HEK293 (cell line): ENCODE results near the gene SIGLEC6.

Experiments used
- CTCF ChIA-PET: fragments of 350-600 bp; formaldehyde crosslinking; extraction: SDS; loops from one replicate; lab custom pipeline; 2021; ENCODE audit warnings: antibody characterized with exemption; lab: Yijun Ruan, JAX
- POLR2A ChIA-PET: fragments of 300-600 bp; formaldehyde crosslinking; extraction: SDS; loops from one replicate; lab custom pipeline; 2020; ENCODE audit warnings: antibody characterized with exemption, inconsistent platforms; lab: Yijun Ruan, JAX
- H3K27ac ChIP-seq: fragments of 200-500 bp; sonication (Bioruptor generic); 2 replicates; pipeline ENCODE4 v1.5.1; 2014; ENCODE audit warnings: low read depth, low read length, control low read depth, inconsistent platforms; ENCODE audit errors: extremely low read depth
- H3K36me3 ChIP-seq, 2 experiments: fragments of 200-500 bp in 1 of 2; sonication (Bioruptor generic) in 1 of 2; 1 replicate in 1 of 2; 2 replicates in 1 of 2; pipeline ENCODE4 v1.5.1; 2014 to 2017; ENCODE audit warnings: inconsistent platforms in 2 of 2, low read length in 2 of 2; ENCODE audit not compliant: control insufficient read depth in 2 of 2, insufficient read depth in 1 of 2
- H3K4me1 ChIP-seq: fragments of 200-500 bp; sonication (Bioruptor generic); 2 replicates; pipeline ENCODE4 v1.5.1; 2014; ENCODE audit warnings: mild to moderate bottlenecking, low read length, inconsistent platforms; ENCODE audit not compliant: control insufficient read depth, insufficient read depth
- H3K4me3 ChIP-seq: 2 replicates; pipeline ENCODE4 v1.5.1; 2011; ENCODE audit warnings: low read depth, mild to moderate bottlenecking, control low read depth, low read length, moderate library complexity
- H3K9me3 ChIP-seq: fragments of 200-500 bp; sonication (Bioruptor generic); 2 replicates; pipeline ENCODE4 v1.5.1; 2014; ENCODE audit warnings: low read depth, low read length, inconsistent platforms; ENCODE audit not compliant: control insufficient read depth, insufficient read depth
- HOXA7 ChIP-seq: sonication (generic); formaldehyde crosslinking; IDR thresholded peaks from 2 replicates; pipeline ENCODE4 v1.8.1; 2022; ENCODE audit warnings: missing genetic modification reagents, borderline replicate concordance
- KLF7 ChIP-seq: fragments of 450-650 bp; formaldehyde crosslinking; IDR thresholded peaks from 2 replicates; pipeline ENCODE4 v1.5.1; 2016; ENCODE audit warnings: missing biosample characterization, missing genetic modification characterization, borderline replicate concordance
- MYNN ChIP-seq: fragments of 450-650 bp; formaldehyde crosslinking; IDR thresholded peaks from 2 replicates; pipeline ENCODE4 v1.5.1; 2016; ENCODE audit warnings: missing biosample characterization, missing genetic modification characterization, borderline replicate concordance
- YY2 ChIP-seq: fragments of 450-650 bp; formaldehyde crosslinking; IDR thresholded peaks from 2 replicates; pipeline ENCODE4 v1.5.1; 2016; ENCODE audit warnings: missing biosample characterization, missing genetic modification characterization
- ZBTB1 ChIP-seq: fragments of 450-650 bp; formaldehyde crosslinking; IDR thresholded peaks from 2 replicates; pipeline ENCODE4 v1.5.1; 2016; ENCODE audit warnings: missing biosample characterization, missing genetic modification characterization
- ZBTB21 ChIP-seq: fragments of 450-650 bp; formaldehyde crosslinking; IDR thresholded peaks from 2 replicates; pipeline ENCODE4 v1.5.1; 2017; ENCODE audit warnings: missing biosample characterization, missing genetic modification characterization
- ZBTB48 ChIP-seq: fragments of 450-650 bp; formaldehyde crosslinking; IDR thresholded peaks from 2 replicates; pipeline ENCODE4 v1.5.1; 2016; ENCODE audit warnings: missing biosample characterization, missing genetic modification characterization
- ZBTB6 ChIP-seq: fragments of 450-650 bp; formaldehyde crosslinking; IDR thresholded peaks from 2 replicates; pipeline ENCODE4 v1.5.1; 2017; ENCODE audit warnings: missing biosample characterization, missing genetic modification characterization
- ZNF146 ChIP-seq: fragments of 450-650 bp; formaldehyde crosslinking; IDR thresholded peaks from 2 replicates; pipeline ENCODE4 v1.5.1; 2016; ENCODE audit warnings: missing biosample characterization, missing genetic modification characterization
- ZNF26 ChIP-seq: fragments of 450-650 bp; formaldehyde crosslinking; IDR thresholded peaks from 2 replicates; pipeline ENCODE4 v1.5.1; 2016; ENCODE audit warnings: missing biosample characterization, missing genetic modification characterization
- ZNF48 ChIP-seq: fragments of 450-650 bp; formaldehyde crosslinking; IDR thresholded peaks from 2 replicates; pipeline ENCODE4 v1.5.1; 2016; ENCODE audit warnings: missing biosample characterization, missing genetic modification characterization
- ZNF488 ChIP-seq: fragments of 450-650 bp; formaldehyde crosslinking; IDR thresholded peaks from 2 replicates; pipeline ENCODE4 v1.5.1; 2016; ENCODE audit warnings: missing biosample characterization, missing genetic modification characterization
- ZNF555 ChIP-seq: fragments of 450-650 bp; formaldehyde crosslinking; conservative IDR thresholded peaks from 2 replicates; pipeline ENCODE4 v1.5.1; 2017; ENCODE audit warnings: missing biosample characterization, mild to moderate bottlenecking, missing genetic modification characterization, inconsistent platforms
- ZNF561 ChIP-seq: fragments of 450-650 bp; IDR thresholded peaks from 2 replicates; pipeline ENCODE4 v1.5.1; 2018; ENCODE audit warnings: missing biosample characterization, missing genetic modification characterization, borderline replicate concordance
- ZNF571 ChIP-seq: fragments of 450-650 bp; formaldehyde crosslinking; IDR thresholded peaks from 2 replicates; pipeline ENCODE4 v1.5.0; 2017; ENCODE audit warnings: missing biosample characterization, missing genetic modification characterization
- ZNF596 ChIP-seq: fragments of 450-650 bp; IDR thresholded peaks from 2 replicates; pipeline ENCODE4 v1.5.0; 2018; ENCODE audit warnings: missing biosample characterization, mild to moderate bottlenecking, missing genetic modification characterization, moderate library complexity
- ZNF645 ChIP-seq: fragments of 450-650 bp; formaldehyde crosslinking; IDR thresholded peaks from 2 replicates; pipeline ENCODE4; 2016; ENCODE audit warnings: missing biosample characterization, missing genetic modification characterization
- ZNF677 ChIP-seq: fragments of 450-650 bp; IDR thresholded peaks from 2 replicates; pipeline ENCODE4 v1.5.0; 2018; ENCODE audit warnings: missing biosample characterization, mild to moderate bottlenecking, missing genetic modification characterization, moderate library complexity
- ZNF701 ChIP-seq: fragments of 450-650 bp; formaldehyde crosslinking; IDR thresholded peaks from 2 replicates; pipeline ENCODE4 v1.5.1; 2016; ENCODE audit warnings: missing biosample characterization, missing genetic modification characterization
- ZNF76 ChIP-seq: fragments of 450-650 bp; formaldehyde crosslinking; IDR thresholded peaks from 2 replicates; pipeline ENCODE4; 2016; ENCODE audit warnings: low read depth, missing biosample characterization, missing genetic modification characterization, borderline replicate concordance
- ZNF768 ChIP-seq: fragments of 450-650 bp; formaldehyde crosslinking; IDR thresholded peaks from 2 replicates; pipeline ENCODE4 v1.5.1; 2018; ENCODE audit warnings: missing biosample characterization, mild to moderate bottlenecking, missing genetic modification characterization
- ZSCAN16 ChIP-seq: fragments of 450-650 bp; formaldehyde crosslinking; IDR thresholded peaks from 2 replicates; pipeline ENCODE4 v1.5.1; 2016; ENCODE audit warnings: missing biosample characterization, missing genetic modification characterization
- TF ChIP-seq, protein P1 (sequence below): fragments of 450-650 bp; formaldehyde crosslinking; IDR thresholded peaks from 2 replicates; pipeline ENCODE4 v1.5.1; 2016; ENCODE audit warnings: missing biosample characterization, missing genetic modification characterization

The SIGLEC6 gene

DNA sequence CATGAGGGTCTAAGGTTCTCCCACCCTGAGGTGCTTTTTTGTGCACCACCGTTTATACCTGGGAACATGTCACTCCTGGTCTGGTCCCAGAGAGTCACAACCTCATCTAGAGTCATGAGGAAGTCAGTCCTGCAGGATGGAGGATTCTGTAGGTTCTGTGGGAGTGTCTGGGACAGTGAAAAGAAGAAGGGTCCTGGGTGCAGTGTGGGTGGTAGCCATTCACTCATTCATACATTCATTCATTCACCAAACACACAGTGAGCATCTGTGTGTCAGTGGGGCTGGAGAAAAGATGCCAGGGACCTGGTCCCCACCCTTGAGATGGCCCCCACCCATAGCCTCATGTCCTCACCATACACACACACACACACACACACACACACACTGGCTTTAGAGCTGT is 61.8 kb downstream of the SIGLEC6 start:
- no peaks in the 10 kb centered on the region for H3K9me3 ChIP-seq
- ChIA-PET POLR2A (no interaction called here), CTCF (no interaction called here)
- H3K36me3 ChIP-seq = no peaks in the 10 kb centered on the region
- H3K4me1 ChIP-seq = no peaks in the 10 kb centered on the region
- no peak overlapping the region for H3K4me3 ChIP-seq
- H3K27ac ChIP-seq = no peak overlapping the region
- no peak for TF ChIP-seq ZBTB21 (tag by site-specific recombination)
- no peak for TF ChIP-seq ZNF677
- TF ChIP-seq ZNF555 (tag by site-specific recombination) = no peak
- no peak for TF ChIP-seq ZNF701 (tag by site-specific recombination)
- no peak for TF ChIP-seq ZNF596 (tag by site-specific recombination)
- TF ChIP-seq, all 188 proteins: peak for 0

- Histone ChIP-seq H3K9me3 (no peaks in the 10 kb centered on the region), H3K27ac (no peak overlapping the region), H3K4me3 (no peak overlapping the region), H3K36me3 (no peaks in the 10 kb centered on the region), H3K4me1 (no peaks in the 10 kb centered on the region)
- CTCF ChIA-PET = interaction anchor here (1.3 to 1.6 kb wide), 2 partner anchors 44 to 188 kb away, joined by 5 to 6 read pairs; no protein-coding TSS in a partner anchor
- no peak for TF ChIP-seq ZNF76 (tag by site-specific recombination)
- no peak for TF ChIP-seq ZBTB48
- TF ChIP-seq, protein P1, sequence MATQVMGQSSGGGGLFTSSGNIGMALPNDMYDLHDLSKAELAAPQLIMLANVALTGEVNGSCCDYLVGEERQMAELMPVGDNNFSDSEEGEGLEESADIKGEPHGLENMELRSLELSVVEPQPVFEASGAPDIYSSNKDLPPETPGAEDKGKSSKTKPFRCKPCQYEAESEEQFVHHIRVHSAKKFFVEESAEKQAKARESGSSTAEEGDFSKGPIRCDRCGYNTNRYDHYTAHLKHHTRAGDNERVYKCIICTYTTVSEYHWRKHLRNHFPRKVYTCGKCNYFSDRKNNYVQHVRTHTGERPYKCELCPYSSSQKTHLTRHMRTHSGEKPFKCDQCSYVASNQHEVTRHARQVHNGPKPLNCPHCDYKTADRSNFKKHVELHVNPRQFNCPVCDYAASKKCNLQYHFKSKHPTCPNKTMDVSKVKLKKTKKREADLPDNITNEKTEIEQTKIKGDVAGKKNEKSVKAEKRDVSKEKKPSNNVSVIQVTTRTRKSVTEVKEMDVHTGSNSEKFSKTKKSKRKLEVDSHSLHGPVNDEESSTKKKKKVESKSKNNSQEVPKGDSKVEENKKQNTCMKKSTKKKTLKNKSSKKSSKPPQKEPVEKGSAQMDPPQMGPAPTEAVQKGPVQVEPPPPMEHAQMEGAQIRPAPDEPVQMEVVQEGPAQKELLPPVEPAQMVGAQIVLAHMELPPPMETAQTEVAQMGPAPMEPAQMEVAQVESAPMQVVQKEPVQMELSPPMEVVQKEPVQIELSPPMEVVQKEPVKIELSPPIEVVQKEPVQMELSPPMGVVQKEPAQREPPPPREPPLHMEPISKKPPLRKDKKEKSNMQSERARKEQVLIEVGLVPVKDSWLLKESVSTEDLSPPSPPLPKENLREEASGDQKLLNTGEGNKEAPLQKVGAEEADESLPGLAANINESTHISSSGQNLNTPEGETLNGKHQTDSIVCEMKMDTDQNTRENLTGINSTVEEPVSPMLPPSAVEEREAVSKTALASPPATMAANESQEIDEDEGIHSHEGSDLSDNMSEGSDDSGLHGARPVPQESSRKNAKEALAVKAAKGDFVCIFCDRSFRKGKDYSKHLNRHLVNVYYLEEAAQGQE (tag by site-specific recombination) = no peak
- no peak for TF ChIP-seq ZNF645
- TF ChIP-seq KLF7 (tag by site-specific recombination) = no peak
- TF ChIP-seq ZSCAN16 (tag by site-specific recombination) = no peak
- TF ChIP-seq ZNF146 = no peak
- no peak for TF ChIP-seq YY2
- TF ChIP-seq ZNF26 (tag by site-specific recombination) = no peak
- TF ChIP-seq ZNF677 = no peak
- no peak for TF ChIP-seq ZBTB6 (tag by site-specific recombination)
- TF ChIP-seq ZNF571 = no peak
- POLR2A ChIA-PET = no interaction called here
Measured at GRCh38 chr19:51469162-51469561, 62.3 kb downstream of the SIGLEC6 start.

DNA sequence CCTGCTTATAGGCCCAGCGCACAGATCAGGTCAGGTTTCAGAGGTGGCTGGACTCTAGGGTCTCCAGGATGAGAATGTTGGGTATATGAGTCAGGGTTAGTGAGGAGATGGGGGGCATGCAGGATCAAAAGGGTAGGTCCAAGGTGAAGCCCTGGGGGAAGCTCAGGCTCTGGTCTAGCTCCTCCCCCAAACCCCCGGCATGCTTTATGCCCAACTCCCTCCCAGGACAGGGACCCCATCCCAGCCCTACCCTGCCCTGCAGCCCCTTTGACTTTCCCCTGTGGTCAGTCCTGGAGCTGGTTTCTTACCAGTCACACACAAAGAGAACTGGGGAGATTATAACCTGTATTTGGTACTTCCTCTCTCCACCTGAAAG is 62.9 kb downstream of the SIGLEC6 start:
- POLR2A ChIA-PET = no interaction called here
- CTCF ChIA-PET = interaction anchor here (1.3 to 1.6 kb wide), 2 partner anchors 45 to 188 kb away, joined by 5 to 6 read pairs; no protein-coding TSS in a partner anchor
- Histone ChIP-seq H3K4me1 (no peaks in the 10 kb centered on the region), H3K4me3 (no peak overlapping the region), H3K36me3 (no peaks in the 10 kb centered on the region), H3K9me3 (no peaks in the 10 kb centered on the region), H3K27ac (no peak overlapping the region)
- TF ChIP-seq ZNF488 (no peak), HOXA7 (CRISPR knock-in tag) (no peak), ZBTB6 (tag by site-specific recombination) (no peak), ZNF561 (tag by site-specific recombination) (no peak), MYNN (tag by site-specific recombination) (no peak), ZNF768 (tag by site-specific recombination) (no peak), ZBTB1 (no peak), ZNF48 (tag by site-specific recombination) (no peak)
